T-helper 2 cell treated with Interferon-gamma antibody and Interleukin-4, amounts not matched to agents 5 μg/mL and 100 μg/mL, for 36 hours (primary cell): ENCODE results near the gene IMPG2.

ENCODE experiments used
- DNase-seq: peaks from one replicate; pipeline ENCODE4 v3.0.0; 2021; ENCODE audit warnings: low spot score
- H3K27ac Mint-ChIP-seq: one replicate; pipeline ENCODE4 v1.8.0; 2021; ENCODE audit warnings: mild to moderate bottlenecking, mixed read lengths
- H3K27me3 Mint-ChIP-seq: one replicate; pipeline ENCODE4 v1.8.0; 2021; ENCODE audit warnings: low read depth, mixed read lengths
- H3K36me3 Mint-ChIP-seq: one replicate; pipeline ENCODE4 v1.8.0; 2021; ENCODE audit warnings: low read depth, mixed read lengths
- H3K4me1 Mint-ChIP-seq: one replicate; pipeline ENCODE4 v1.8.0; 2021; ENCODE audit warnings: low read depth, mixed read lengths
- H3K4me3 Mint-ChIP-seq: one replicate; pipeline ENCODE4 v1.8.0; 2022; ENCODE audit warnings: mild to moderate bottlenecking, moderate library complexity, mixed read lengths
- H3K9me3 Mint-ChIP-seq: one replicate; pipeline ENCODE4 v1.8.0; 2021; ENCODE audit warnings: mixed read lengths

The IMPG2 gene

GRCh38 chr3:101300073-101300472 is 20.3 kb downstream of the IMPG2 start:
- H3K36me3 Mint-ChIP-seq: no peaks in the 10 kb centered on the region
- no peak overlapping the region for H3K27ac Mint-ChIP-seq
- no peak overlapping the region for H3K4me3 Mint-ChIP-seq
- no peak for DNase-seq
- H3K27me3 Mint-ChIP-seq: no peaks in the 10 kb centered on the region
- no peaks in the 10 kb centered on the region for H3K4me1 Mint-ChIP-seq
- H3K9me3 Mint-ChIP-seq: peaks cover 22% of the 10 kb centered on the region

GRCh38 chr3:101292027-101292426 is 28.3 kb downstream of the IMPG2 start:
- no peak for DNase-seq
- Mint-ChIP-seq H3K4me3 (no peak overlapping the region), H3K4me1 (no peaks in the 10 kb centered on the region), H3K36me3 (no peaks in the 10 kb centered on the region), H3K27me3 (no peaks in the 10 kb centered on the region), H3K27ac (no peak overlapping the region), H3K9me3 (peaks cover 11% of the 10 kb centered on the region)

- Mint-ChIP-seq H3K9me3 (peaks cover 7% of the 10 kb centered on the region), H3K27me3 (no peaks in the 10 kb centered on the region), H3K4me3 (no peak overlapping the region), H3K27ac (no peak overlapping the region), H3K4me1 (no peaks in the 10 kb centered on the region), H3K36me3 (no peaks in the 10 kb centered on the region)
- DNase-seq: no peak
Measured at GRCh38 chr3:101288294-101288693, 32.1 kb downstream of the IMPG2 start.

GRCh38 chr3:101284757-101285156 is 35.6 kb downstream of the IMPG2 start:
- Mint-ChIP-seq H3K36me3 (no peaks in the 10 kb centered on the region), H3K27me3 (no peaks in the 10 kb centered on the region)

GRCh38 chr3:101281521-101282030 is 38.8 kb downstream of the IMPG2 start:
- no peak overlapping the region for H3K27ac Mint-ChIP-seq
- no peaks in the 10 kb centered on the region for H3K9me3 Mint-ChIP-seq
- H3K4me3 Mint-ChIP-seq: no peak overlapping the region
- H3K36me3 Mint-ChIP-seq: no peaks in the 10 kb centered on the region
- no peaks in the 10 kb centered on the region for H3K4me1 Mint-ChIP-seq
- DNase-seq: no peak
- H3K27me3 Mint-ChIP-seq: no peaks in the 10 kb centered on the region

More at GRCh38 chr3:101284757-101285156, 35.6 kb downstream of the IMPG2 start:
- no peak overlapping the region for H3K4me3 Mint-ChIP-seq
- H3K9me3 Mint-ChIP-seq: peaks cover 7% of the 10 kb centered on the region
- H3K4me1 Mint-ChIP-seq: no peaks in the 10 kb centered on the region
- no peak for DNase-seq
- no peak overlapping the region for H3K27ac Mint-ChIP-seq

- no peak overlapping the region for H3K27ac Mint-ChIP-seq
- no peaks in the 10 kb centered on the region for H3K9me3 Mint-ChIP-seq
- no peak for DNase-seq
Measured at GRCh38 chr3:101279765-101280385, 40.5 kb downstream of the IMPG2 start.

GRCh38 chr3:101279162-101279561 is 41.2 kb downstream of the IMPG2 start:
- Mint-ChIP-seq H3K27me3 (no peaks in the 10 kb centered on the region), H3K9me3 (no peaks in the 10 kb centered on the region), H3K27ac (no peak overlapping the region), H3K4me1 (no peaks in the 10 kb centered on the region), H3K36me3 (no peaks in the 10 kb centered on the region), H3K4me3 (no peak overlapping the region)
- DNase-seq: no peak

More at GRCh38 chr3:101279765-101280385, 40.5 kb downstream of the IMPG2 start:
- no peaks in the 10 kb centered on the region for H3K36me3 Mint-ChIP-seq
- no peak overlapping the region for H3K4me3 Mint-ChIP-seq
- no peaks in the 10 kb centered on the region for H3K27me3 Mint-ChIP-seq
- H3K4me1 Mint-ChIP-seq: no peaks in the 10 kb centered on the region

GRCh38 chr3:101278727-101279126 is 41.6 kb downstream of the IMPG2 start:
- no peak for DNase-seq
- no peaks in the 10 kb centered on the region for H3K36me3 Mint-ChIP-seq
- H3K4me3 Mint-ChIP-seq: no peak overlapping the region
- no peak overlapping the region for H3K27ac Mint-ChIP-seq
- H3K9me3 Mint-ChIP-seq: no peaks in the 10 kb centered on the region
- H3K4me1 Mint-ChIP-seq: no peaks in the 10 kb centered on the region
- H3K27me3 Mint-ChIP-seq: no peaks in the 10 kb centered on the region

GRCh38 chr3:101273608-101274007 is 46.8 kb downstream of the IMPG2 start:
- no peak overlapping the region for H3K27ac Mint-ChIP-seq
- H3K27me3 Mint-ChIP-seq: no peaks in the 10 kb centered on the region
- no peak overlapping the region for H3K4me3 Mint-ChIP-seq
- H3K4me1 Mint-ChIP-seq: no peaks in the 10 kb centered on the region
- H3K36me3 Mint-ChIP-seq: peaks cover 2% of the 10 kb centered on the region
- DNase-seq: no peak
- no peaks in the 10 kb centered on the region for H3K9me3 Mint-ChIP-seq

GRCh38 chr3:101273156-101273555 is 47.2 kb downstream of the IMPG2 start:
- no peak overlapping the region for H3K27ac Mint-ChIP-seq

GRCh38 chr3:101271728-101272127 is 48.6 kb downstream of the IMPG2 start:
- no peak for DNase-seq
- no peaks in the 10 kb centered on the region for H3K9me3 Mint-ChIP-seq
- H3K27me3 Mint-ChIP-seq: no peaks in the 10 kb centered on the region
- no peak overlapping the region for H3K27ac Mint-ChIP-seq
- H3K4me1 Mint-ChIP-seq: no peaks in the 10 kb centered on the region
- H3K4me3 Mint-ChIP-seq: no peak overlapping the region
- H3K36me3 Mint-ChIP-seq: peaks cover 2% of the 10 kb centered on the region

More at GRCh38 chr3:101273156-101273555, 47.2 kb downstream of the IMPG2 start:
- peaks cover 2% of the 10 kb centered on the region for H3K36me3 Mint-ChIP-seq
- H3K4me1 Mint-ChIP-seq: no peaks in the 10 kb centered on the region
- H3K27me3 Mint-ChIP-seq: no peaks in the 10 kb centered on the region
- no peaks in the 10 kb centered on the region for H3K9me3 Mint-ChIP-seq
- no peak for DNase-seq
- no peak overlapping the region for H3K4me3 Mint-ChIP-seq

GRCh38 chr3:101270149-101270548 is 50.2 kb downstream of the IMPG2 start:
- Mint-ChIP-seq H3K36me3 (peaks cover 2% of the 10 kb centered on the region), H3K27me3 (no peaks in the 10 kb centered on the region), H3K27ac (no peak overlapping the region), H3K9me3 (no peaks in the 10 kb centered on the region), H3K4me1 (no peaks in the 10 kb centered on the region), H3K4me3 (no peak overlapping the region)
- DNase-seq: no peak

- no peak overlapping the region for H3K4me3 Mint-ChIP-seq
- DNase-seq: no peak
- H3K36me3 Mint-ChIP-seq: peaks cover 2% of the 10 kb centered on the region
- no peak overlapping the region for H3K27ac Mint-ChIP-seq
- no peaks in the 10 kb centered on the region for H3K27me3 Mint-ChIP-seq
- no peaks in the 10 kb centered on the region for H3K9me3 Mint-ChIP-seq
- H3K4me1 Mint-ChIP-seq: no peaks in the 10 kb centered on the region
Measured at GRCh38 chr3:101268971-101269671, 51.3 kb downstream of the IMPG2 start.

GRCh38 chr3:101268141-101268540 is 52.2 kb downstream of the IMPG2 start:
- Mint-ChIP-seq H3K36me3 (peaks cover 4% of the 10 kb centered on the region), H3K9me3 (no peaks in the 10 kb centered on the region), H3K27me3 (no peaks in the 10 kb centered on the region), H3K4me1 (no peaks in the 10 kb centered on the region), H3K4me3 (no peak overlapping the region), H3K27ac (no peak overlapping the region)
- DNase-seq: no peak
